Ammon's horn (tissue), 1 donor: Measurements from ENCODE around the gene SEPTIN7.

Experiments used
- DNase-seq: peaks from one replicate; pipeline ENCODE4 v3.0.0-alpha.2; 2016; ENCODE audit warnings: low spot score

Gene SEPTIN7

DNA sequence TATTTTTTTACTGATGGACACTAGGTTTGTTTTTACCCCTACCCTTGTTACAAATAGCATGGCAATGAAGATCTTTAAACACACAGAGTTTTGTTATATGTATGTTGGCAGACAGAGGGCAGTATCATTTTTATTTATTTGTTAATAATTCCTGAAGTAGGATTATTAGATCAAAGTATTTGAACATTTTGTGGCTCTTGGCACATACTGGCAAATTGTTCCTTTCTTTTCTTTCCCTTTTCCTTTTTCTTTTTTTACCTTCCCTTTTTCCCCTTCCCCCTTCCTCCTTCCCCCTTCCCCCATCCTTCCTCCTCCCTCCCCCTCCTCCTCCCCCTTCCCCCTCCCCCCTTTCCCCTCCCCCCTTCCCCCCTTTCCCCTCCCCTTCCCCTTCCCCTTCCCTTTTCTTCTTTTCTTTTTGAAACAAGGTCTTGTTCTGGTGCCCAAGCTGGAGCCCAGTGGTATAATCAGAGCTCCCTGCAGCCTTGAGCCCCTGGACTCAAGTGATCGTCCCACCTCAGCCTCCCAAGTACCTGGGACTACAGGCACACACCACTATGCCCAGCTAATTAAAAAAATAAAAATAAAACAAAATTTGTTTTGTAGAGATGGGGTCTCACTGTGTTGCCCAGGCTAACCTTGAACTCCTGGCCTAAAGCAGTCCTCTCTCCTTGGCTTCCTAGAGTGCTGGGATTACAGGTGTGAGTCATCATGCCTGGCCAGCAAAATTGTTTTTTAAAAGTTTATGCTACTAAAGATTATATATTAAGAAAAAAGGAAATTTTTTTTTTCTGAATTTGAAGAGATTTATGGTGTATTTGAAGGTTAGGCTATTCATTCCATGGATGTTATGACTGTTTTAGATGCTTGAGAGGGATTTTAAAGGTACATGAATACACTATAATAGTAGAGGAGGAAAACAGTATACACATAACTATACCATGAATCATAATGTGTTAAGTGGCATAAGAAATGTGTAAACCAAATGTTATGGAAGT lies 39.3 kb downstream of the SEPTIN7 start:
- no peak for DNase-seq

GRCh38 chr7:35846816-35847412 lies 46.1 kb downstream of the SEPTIN7 start:
- DNase-seq = no peak

DNA sequence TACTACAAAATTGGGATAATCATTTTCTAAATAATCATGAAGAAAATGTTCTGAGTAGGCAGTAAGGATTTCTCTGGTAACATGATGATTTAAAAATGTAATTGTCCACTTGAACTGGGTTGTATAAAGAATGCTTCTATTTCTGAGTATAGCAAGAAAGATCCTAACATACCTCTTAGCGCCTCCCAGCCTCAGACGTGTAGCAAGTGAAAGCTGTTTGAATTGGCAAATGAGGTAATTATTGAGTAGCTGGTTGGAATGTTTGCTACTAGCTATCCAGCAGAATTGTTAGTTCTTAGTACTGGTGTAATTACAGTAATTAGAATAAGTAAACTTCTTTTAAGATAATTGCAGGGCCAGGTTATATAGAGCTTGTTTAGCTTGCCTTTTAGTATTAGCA lies 47.9 kb downstream of the SEPTIN7 start:
- no peak for DNase-seq

DNA sequence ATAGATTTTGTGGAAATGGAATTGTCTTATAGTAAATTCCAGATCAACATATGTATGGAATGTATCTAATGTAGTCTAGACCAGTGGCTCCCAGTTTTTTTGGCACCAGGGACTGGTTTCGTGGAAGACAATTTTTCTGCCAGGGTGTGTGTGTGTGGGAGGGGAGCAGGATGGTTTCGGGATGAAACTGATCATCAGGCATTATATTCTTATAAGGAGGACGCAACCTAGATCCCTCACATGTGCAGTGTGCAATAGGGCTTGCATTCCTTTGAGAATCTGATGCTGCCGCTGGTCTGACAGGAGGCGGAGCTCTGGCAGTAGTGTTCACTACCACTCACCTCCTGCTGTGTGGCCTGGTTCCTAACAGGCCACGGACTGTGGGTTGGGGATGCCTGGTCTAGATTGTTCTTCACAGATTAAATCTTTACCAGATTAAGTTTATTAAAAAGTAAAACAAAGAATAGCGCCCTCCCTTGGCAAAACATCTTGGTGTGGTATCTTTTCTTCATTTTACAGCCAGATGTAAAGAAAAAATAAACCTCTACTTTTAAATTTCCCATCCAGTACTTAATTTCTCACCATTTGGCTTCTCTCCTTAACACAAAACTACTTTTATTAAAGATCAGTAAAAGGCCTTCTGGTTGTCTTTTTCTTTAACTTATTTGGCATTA lies 48.4 kb downstream of the SEPTIN7 start:
- DNase-seq = no peak

GRCh38 chr7:35849954-35850353 lies 49.1 kb downstream of the SEPTIN7 start:
- no peak for DNase-seq
